ENCODE data around the gene HELB. TPM values are rescaled to one million over a fixed set of nuclear protein-coding genes. Genes with fewer than 3 reads are reported as not detected.

Gene HELB
- total and polyA plus RNA-seq, 10 of the 15 experiments (the other 5 are each of a cell fraction or from before 2014, with no cell fraction given), result 0.58 to 10.0 (median 4.4) TPM

- Histone ChIP-seq H3K9me3 (replicated peaks; ENCODE audit: control insufficient read depth, insufficient read depth, low read length) (no peaks in the 10 kb centered on the region), H4K20me1 (ENCODE audit: control insufficient read depth, insufficient read depth) (no peaks in the 10 kb centered on the region), H3K9ac (ENCODE audit: control insufficient read depth, insufficient read depth, low read length) (no peak overlapping the region), H3K4me3 (no peak overlapping the region), H3K27ac (ENCODE audit: control insufficient read depth, insufficient read depth) (no peak overlapping the region), H3K36me3 (ENCODE audit: control insufficient read depth in 2 of 2, insufficient read depth in 2 of 2, low read length in 1 of 2) (no peaks in the 10 kb centered on the region), H3K27me3 (replicated peaks in 1 of 2; ENCODE audit: control insufficient read depth in 2 of 2, insufficient read depth in 2 of 2, low read length in 1 of 2) (no peaks in the 10 kb centered on the region), H2AFZ (ENCODE audit: control insufficient read depth, low read depth, low read length) (no peak overlapping the region; the same call in 1 of the 2 replicates), H3K4me2 (ENCODE audit: control insufficient read depth, insufficient read depth) (no peak overlapping the region), H3K79me2 (ENCODE audit: control insufficient read depth, insufficient read depth, low read length) (no peaks in the 10 kb centered on the region), H3K4me1 (ENCODE audit: control insufficient read depth, insufficient read depth, low read length) (peaks cover 12% of the 10 kb centered on the region)
- ChIA-PET RAD21 (ENCODE audit: unreplicated experiment) (interaction anchor here (0.8 to 2.5 kb wide), 11 partner anchors 10 to 426 kb away, joined by 3 to 17 read pairs (median 4); partner anchors contain the start of gene TMBIM4), SMC1A (ENCODE audit: uncharacterized antibody, unreplicated experiment) (interaction anchor here (0.6 to 2.9 kb wide), 21 partner anchors 9 to 440 kb away, joined by 3 to 14 read pairs (median 5); partner anchors contain the start of genes HELB, LLPH and TMBIM4), CTCF (interaction anchor here (0.7 to 4.2 kb wide), 24 partner anchors 10 to 440 kb away, joined by 3 to 26 read pairs (median 6); partner anchors contain the start of genes HELB and TMBIM4), POLR2A (interaction anchor here (0.6 to 1.6 kb wide), 2 partner anchors 99 to 948 kb away, joined by 3 read pairs; partner anchors contain the start of gene TMBIM4)
- BruUV-seq (replicated peaks), result no TSS peak
- 42% methylated on average over 6 of the region's 6 CpGs for WGBS (ENCODE audit: insufficient coverage, insufficient replicate concordance, low lambda C conversion rate, missing lambda C conversion rate)
- intact Hi-C loops (cut with micrococcal nuclease; ENCODE audit: unreplicated experiment), result loop anchor here (1.0 to 10.0 kb wide), 3 partner anchors 140 to 596 kb away; no protein-coding TSS in a partner anchor
- DNase-seq (ENCODE audit: low read depth, low spot score) (no peak), ATAC-seq (no peak; the same call in 2 of the 3 replicates), FAIRE-seq (no peak)
- TF ChIP-seq, protein P1, sequence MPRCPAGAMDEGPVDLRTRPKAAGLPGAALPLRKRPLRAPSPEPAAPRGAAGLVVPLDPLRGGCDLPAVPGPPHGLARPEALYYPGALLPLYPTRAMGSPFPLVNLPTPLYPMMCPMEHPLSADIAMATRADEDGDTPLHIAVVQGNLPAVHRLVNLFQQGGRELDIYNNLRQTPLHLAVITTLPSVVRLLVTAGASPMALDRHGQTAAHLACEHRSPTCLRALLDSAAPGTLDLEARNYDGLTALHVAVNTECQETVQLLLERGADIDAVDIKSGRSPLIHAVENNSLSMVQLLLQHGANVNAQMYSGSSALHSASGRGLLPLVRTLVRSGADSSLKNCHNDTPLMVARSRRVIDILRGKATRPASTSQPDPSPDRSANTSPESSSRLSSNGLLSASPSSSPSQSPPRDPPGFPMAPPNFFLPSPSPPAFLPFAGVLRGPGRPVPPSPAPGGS (IDR thresholded peaks at IDR 0.05; ENCODE audit: borderline replicate concordance, insufficient read depth, low read depth, low read length, poor library complexity, severe bottlenecking), result no peak
- in situ Hi-C loops (cut with MboI), result loop anchor here (5.0 kb wide), 1 partner anchor 138 kb away; no protein-coding TSS in a partner anchor
These were observed 33.2 kb upstream of the HELB start for GRCh38 chr12:66269142-66269541.

GRCh38 chr12:66269757-66270383 lies 32.4 kb upstream of the HELB start:
- H3K27ac ChIP-seq (ENCODE audit: control insufficient read depth, insufficient read depth), result no peak overlapping the region
- intact Hi-C loops (cut with micrococcal nuclease; ENCODE audit: unreplicated experiment) (loop anchor here (1.0 to 10.0 kb wide), 3 partner anchors 139 to 595 kb away; no protein-coding TSS in a partner anchor), in situ Hi-C loops (cut with MboI) (loop anchor here (5.0 kb wide), 1 partner anchor 137 kb away; no protein-coding TSS in a partner anchor)
- ATAC-seq (peak; percentile 80), DNase-seq (ENCODE audit: low read depth, low spot score) (peak; percentile 5), FAIRE-seq (peak; percentile 66)
- H3K9me3 ChIP-seq (replicated peaks; ENCODE audit: control insufficient read depth, insufficient read depth, low read length), result no peaks in the 10 kb centered on the region
- H3K27me3 ChIP-seq (replicated peaks in 1 of 2; ENCODE audit: control insufficient read depth in 2 of 2, insufficient read depth in 2 of 2, low read length in 1 of 2), result no peaks in the 10 kb centered on the region
- peak overlapping the region; percentile 18; the same call in 1 of the 2 replicates for H2AFZ ChIP-seq (ENCODE audit: control insufficient read depth, low read depth, low read length)
- CTCF ChIA-PET, result interaction anchor here (0.6 to 4.2 kb wide), 36 partner anchors 9 to 528 kb away, joined by 3 to 26 read pairs (median 4); partner anchors contain the start of genes HELB and TMBIM4
- POLR2A ChIA-PET, result interaction anchor here (1.6 kb wide), 1 partner anchor 100 kb away, joined by 3 read pairs; the partner anchor contains the start of gene TMBIM4
- no peaks in the 10 kb centered on the region for H3K36me3 ChIP-seq (ENCODE audit: control insufficient read depth in 2 of 2, insufficient read depth in 2 of 2, low read length in 1 of 2)
- WGBS (ENCODE audit: insufficient coverage, insufficient replicate concordance, low lambda C conversion rate, missing lambda C conversion rate), result 61% methylated on average over 5 of the region's 5 CpGs
- peak; percentile 73 for TF ChIP-seq RAD21 (IDR thresholded peaks at IDR 0.05; ENCODE audit: insufficient read depth, low read depth, low read length)
- peak; percentile 46 to 59 (median 53); a peak in 5 of 6 replicates for TF ChIP-seq CTCF (IDR thresholded peaks at IDR 0.05 in 2 of 3, conservative IDR thresholded peaks at IDR 0.05 in 1 of 3; ENCODE audit: control insufficient read depth in 2 of 3, extremely low read depth in 1 of 3, insufficient read depth in 1 of 3, low read depth in 3 of 3, low read length in 3 of 3)
- no peak for TF ChIP-seq IRF4 (IDR thresholded peaks at IDR 0.05; ENCODE audit: low read depth, low read length)
- peak; percentile 59 for TF ChIP-seq SMC3 (IDR thresholded peaks at IDR 0.05; ENCODE audit: borderline replicate concordance, low read length)
- TF ChIP-seq NFYB (IDR thresholded peaks at IDR 0.05; ENCODE audit: insufficient read depth, low read depth, low read length), result peak; percentile 66
- no peak overlapping the region for H3K4me3 ChIP-seq
- SMC1A ChIA-PET (ENCODE audit: uncharacterized antibody, unreplicated experiment), result interaction anchor here (0.7 to 2.9 kb wide), 22 partner anchors 10 to 473 kb away, joined by 3 to 14 read pairs (median 4); partner anchors contain the start of genes HELB, LLPH and TMBIM4
- RAD21 ChIA-PET (ENCODE audit: unreplicated experiment), result interaction anchor here (0.8 to 2.5 kb wide), 10 partner anchors 9 to 425 kb away, joined by 3 to 17 read pairs (median 6); partner anchors contain the start of genes LLPH and TMBIM4
- BruUV-seq (replicated peaks), result no TSS peak
- H3K4me2 ChIP-seq (ENCODE audit: control insufficient read depth, insufficient read depth), result no peak overlapping the region
- no peak overlapping the region for H3K9ac ChIP-seq (ENCODE audit: control insufficient read depth, insufficient read depth, low read length)
- H3K4me1 ChIP-seq (ENCODE audit: control insufficient read depth, insufficient read depth, low read length), result peaks cover 12% of the 10 kb centered on the region
- no peaks in the 10 kb centered on the region for H4K20me1 ChIP-seq (ENCODE audit: control insufficient read depth, insufficient read depth)
- no peaks in the 10 kb centered on the region for H3K79me2 ChIP-seq (ENCODE audit: control insufficient read depth, insufficient read depth, low read length)
